Measurements from ENCODE around the gene RHCG.

Gene RHCG

GRCh38 chr15:89444241-89445225 lies 51.9 kb downstream of the RHCG start:
- Histone ChIP-seq H3K27me3 (ENCODE audit: control insufficient read depth in 3 of 3, insufficient read depth in 3 of 3, low read depth in 1 of 3, low read length in 3 of 3) (peaks cover 3 to 81% (median 45%) of the 10 kb centered on the region in 3 experiments), H3K4me3 (ENCODE audit: low read length in 2 of 2) (no peak overlapping the region), H3K27ac (replicated peaks; ENCODE audit: low read length) (no peak overlapping the region), H3K4me2 (ENCODE audit: insufficient read depth, low read length, poor library complexity, severe bottlenecking) (no peak overlapping the region), H3K9ac (ENCODE audit: low read depth, low read length, poor library complexity) (no peak overlapping the region), H3K14ac (ENCODE audit: low read length) (no peak overlapping the region), H2AFZ (ENCODE audit: low read length) (no peak overlapping the region), H3K4me1 (ENCODE audit: control insufficient read depth in 2 of 2, insufficient read depth in 1 of 2, low read depth in 1 of 2, low read length in 2 of 2) (peaks cover 2 to 25% of the 10 kb centered on the region in 2 donors), H3K79me1 (ENCODE audit: low read depth, low read length) (no peaks in the 10 kb centered on the region), H4K8ac (ENCODE audit: low read depth, low read length) (no peak overlapping the region), H3K23ac (ENCODE audit: low read depth, low read length, poor library complexity) (no peak overlapping the region), H3K9me3 (replicated peaks in 1 of 2; ENCODE audit: control insufficient read depth in 2 of 2, insufficient read depth in 1 of 2, low read depth in 1 of 2, low read length in 2 of 2) (no peaks in the 10 kb centered on the region), H3K18ac (ENCODE audit: low read length) (no peak overlapping the region), H2AK5ac (ENCODE audit: low read depth, low read length) (no peak overlapping the region), H2BK120ac (ENCODE audit: low read depth, low read length) (no peak overlapping the region), H3K4ac (ENCODE audit: low read length) (no peak overlapping the region), H4K91ac (ENCODE audit: low read depth, low read length, poor library complexity) (no peak overlapping the region), H3K36me3 (replicated peaks in 1 of 2; ENCODE audit: control insufficient read depth in 2 of 2, insufficient read depth in 2 of 2, low read length in 2 of 2) (no peaks in the 10 kb centered on the region), H2BK5ac (ENCODE audit: low read length) (no peak overlapping the region), H2BK12ac (ENCODE audit: low read length) (peak overlapping the region; percentile 44), H2BK15ac (ENCODE audit: low read length) (no peak overlapping the region)
- WGBS, 2 donors (ENCODE audit: extremely low coverage in 2 of 2, insufficient read length in 2 of 2, insufficient replicate concordance in 1 of 2) = no CpG with 5 or more reads among the region's 17 CpGs
- DNase-seq (ENCODE audit: low spot score) = peak; percentile 49

GRCh38 chr15:89443581-89443980 lies 52.8 kb downstream of the RHCG start:
- H3K4ac ChIP-seq (ENCODE audit: low read length) = no peak overlapping the region
- H3K27me3 ChIP-seq (ENCODE audit: control insufficient read depth in 3 of 3, insufficient read depth in 3 of 3, low read depth in 1 of 3, low read length in 3 of 3) = peaks cover 3 to 80% (median 44%) of the 10 kb centered on the region in 3 experiments
- DNase-seq (ENCODE audit: low spot score) = no peak
- H3K4me2 ChIP-seq (ENCODE audit: insufficient read depth, low read length, poor library complexity, severe bottlenecking) = no peak overlapping the region
- H2BK15ac ChIP-seq (ENCODE audit: low read length) = no peak overlapping the region
- no peak overlapping the region for H4K8ac ChIP-seq (ENCODE audit: low read depth, low read length)
- H2AFZ ChIP-seq (ENCODE audit: low read length) = no peak overlapping the region
- no peak overlapping the region for H3K27ac ChIP-seq (replicated peaks; ENCODE audit: low read length)
- no peaks in the 10 kb centered on the region for H3K9me3 ChIP-seq (replicated peaks in 1 of 2; ENCODE audit: control insufficient read depth in 2 of 2, insufficient read depth in 1 of 2, low read depth in 1 of 2, low read length in 2 of 2)
- H3K4me3 ChIP-seq (ENCODE audit: low read length in 2 of 2) = no peak overlapping the region
- no peak overlapping the region for H2BK120ac ChIP-seq (ENCODE audit: low read depth, low read length)
- H2AK5ac ChIP-seq (ENCODE audit: low read depth, low read length) = no peak overlapping the region
- no peak overlapping the region for H2BK5ac ChIP-seq (ENCODE audit: low read length)
- no peak overlapping the region for H3K9ac ChIP-seq (ENCODE audit: low read depth, low read length, poor library complexity)
- H3K36me3 ChIP-seq (replicated peaks in 1 of 2; ENCODE audit: control insufficient read depth in 2 of 2, insufficient read depth in 2 of 2, low read length in 2 of 2) = no peaks in the 10 kb centered on the region
- H2BK12ac ChIP-seq (ENCODE audit: low read length) = no peak overlapping the region
- no CpG with 5 or more reads among the region's 3 CpGs for WGBS, 2 donors (ENCODE audit: extremely low coverage in 2 of 2, insufficient read length in 2 of 2, insufficient replicate concordance in 1 of 2)
- no peak overlapping the region for H3K18ac ChIP-seq (ENCODE audit: low read length)
- no peak overlapping the region for H3K14ac ChIP-seq (ENCODE audit: low read length)
- peaks cover 0 to 18% of the 10 kb centered on the region in 2 donors for H3K4me1 ChIP-seq (ENCODE audit: control insufficient read depth in 2 of 2, insufficient read depth in 1 of 2, low read depth in 1 of 2, low read length in 2 of 2)
- H3K79me1 ChIP-seq (ENCODE audit: low read depth, low read length) = no peaks in the 10 kb centered on the region
- no peak overlapping the region for H4K91ac ChIP-seq (ENCODE audit: low read depth, low read length, poor library complexity)
- no peak overlapping the region for H3K23ac ChIP-seq (ENCODE audit: low read depth, low read length, poor library complexity)

DNA sequence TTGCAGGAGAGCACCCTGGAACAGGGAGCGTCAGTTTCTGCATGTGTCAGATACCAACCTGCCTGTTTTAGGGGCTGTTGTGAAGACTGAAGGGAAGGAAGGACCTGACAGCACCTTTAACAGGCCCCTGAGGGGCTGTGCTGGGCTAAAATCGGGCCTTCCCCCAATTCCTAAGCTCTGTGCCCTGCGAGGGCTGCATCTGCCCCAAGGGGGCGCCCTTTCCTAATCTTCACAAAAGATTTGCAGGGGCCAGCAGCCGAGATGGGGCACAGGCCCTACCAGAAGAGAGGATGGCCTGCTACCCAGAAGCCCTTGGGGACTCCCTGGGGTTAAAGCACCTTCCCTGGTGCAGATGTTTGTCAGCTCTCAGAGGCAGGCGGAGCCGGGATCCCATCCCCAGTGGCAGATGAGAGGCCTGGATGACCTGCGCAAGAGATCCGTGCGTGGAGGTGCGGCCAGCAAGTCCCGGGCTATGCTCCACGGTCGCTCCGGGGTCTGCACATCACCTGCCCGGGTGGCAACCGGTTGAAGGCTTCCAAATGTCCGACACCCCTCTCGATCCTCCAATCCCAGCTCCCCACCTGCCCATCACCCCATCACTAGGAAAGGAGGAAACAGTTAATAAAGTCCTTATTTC lies 53.6 kb downstream of the RHCG start:
- no CpG with 5 or more reads among the region's 19 CpGs for WGBS, 2 donors (ENCODE audit: extremely low coverage in 2 of 2, insufficient read length in 2 of 2, insufficient replicate concordance in 1 of 2)
- no peak overlapping the region for H2AFZ ChIP-seq (ENCODE audit: low read length)
- peaks cover 3 to 80% (median 43%) of the 10 kb centered on the region in 3 experiments for H3K27me3 ChIP-seq (ENCODE audit: control insufficient read depth in 3 of 3, insufficient read depth in 3 of 3, low read depth in 1 of 3, low read length in 3 of 3)
- no peak overlapping the region for H3K4ac ChIP-seq (ENCODE audit: low read length)
- H3K23ac ChIP-seq (ENCODE audit: low read depth, low read length, poor library complexity) = no peak overlapping the region
- H2BK120ac ChIP-seq (ENCODE audit: low read depth, low read length) = no peak overlapping the region
- no peak overlapping the region for H2BK12ac ChIP-seq (ENCODE audit: low read length)
- no peak overlapping the region for H4K8ac ChIP-seq (ENCODE audit: low read depth, low read length)
- H3K18ac ChIP-seq (ENCODE audit: low read length) = peak overlapping the region; percentile 11
- H3K4me2 ChIP-seq (ENCODE audit: insufficient read depth, low read length, poor library complexity, severe bottlenecking) = no peak overlapping the region
- no peak overlapping the region for H3K9ac ChIP-seq (ENCODE audit: low read depth, low read length, poor library complexity)
- H2AK5ac ChIP-seq (ENCODE audit: low read depth, low read length) = peak overlapping the region; percentile 59
- peak overlapping the region; percentile 33 for H2BK15ac ChIP-seq (ENCODE audit: low read length)
- no peak overlapping the region for H4K91ac ChIP-seq (ENCODE audit: low read depth, low read length, poor library complexity)
- H3K4me1 ChIP-seq (ENCODE audit: control insufficient read depth in 2 of 2, insufficient read depth in 1 of 2, low read depth in 1 of 2, low read length in 2 of 2) = peaks cover 0 to 16% of the 10 kb centered on the region in 2 donors
- no peak overlapping the region for H3K4me3 ChIP-seq (ENCODE audit: low read length in 2 of 2)
- H3K36me3 ChIP-seq (replicated peaks in 1 of 2; ENCODE audit: control insufficient read depth in 2 of 2, insufficient read depth in 2 of 2, low read length in 2 of 2) = no peaks in the 10 kb centered on the region
- peak; percentile 69 for DNase-seq (ENCODE audit: low spot score)
- no peak overlapping the region for H3K27ac ChIP-seq (replicated peaks; ENCODE audit: low read length)
- H2BK5ac ChIP-seq (ENCODE audit: low read length) = no peak overlapping the region
- no peak overlapping the region for H3K14ac ChIP-seq (ENCODE audit: low read length)
- no peaks in the 10 kb centered on the region for H3K9me3 ChIP-seq (replicated peaks in 1 of 2; ENCODE audit: control insufficient read depth in 2 of 2, insufficient read depth in 1 of 2, low read depth in 1 of 2, low read length in 2 of 2)
- H3K79me1 ChIP-seq (ENCODE audit: low read depth, low read length) = no peaks in the 10 kb centered on the region

DNA sequence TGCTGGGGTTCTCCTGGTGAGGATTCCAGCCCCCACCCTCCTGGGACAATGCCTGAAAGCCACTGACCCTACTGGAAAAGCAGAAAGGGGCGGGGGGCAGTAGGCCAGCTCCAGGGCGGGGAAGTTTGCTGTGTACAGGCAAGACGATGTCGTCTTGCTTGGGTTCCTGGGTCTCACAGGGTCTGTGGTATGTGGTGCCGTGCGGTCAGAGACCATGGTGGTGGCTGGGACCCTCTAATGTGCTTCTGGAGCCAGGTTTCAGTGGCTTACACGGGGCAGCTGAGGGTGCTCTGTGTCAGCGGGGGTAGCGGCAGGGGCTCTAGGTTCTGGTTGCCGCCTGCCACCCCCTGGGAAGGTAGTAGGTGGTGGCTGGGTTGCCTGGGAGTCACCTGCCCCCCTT lies 54.2 kb downstream of the RHCG start:
- Histone ChIP-seq H3K27ac (replicated peaks; ENCODE audit: low read length) (no peak overlapping the region), H2AFZ (ENCODE audit: low read length) (no peak overlapping the region), H3K18ac (ENCODE audit: low read length) (peak overlapping the region; percentile 11), H2AK5ac (ENCODE audit: low read depth, low read length) (peak overlapping the region; percentile 59), H3K36me3 (replicated peaks in 1 of 2; ENCODE audit: control insufficient read depth in 2 of 2, insufficient read depth in 2 of 2, low read length in 2 of 2) (no peaks in the 10 kb centered on the region), H2BK12ac (ENCODE audit: low read length) (no peak overlapping the region), H3K4me3 (ENCODE audit: low read length in 2 of 2) (no peak overlapping the region), H2BK5ac (ENCODE audit: low read length) (no peak overlapping the region), H2BK15ac (ENCODE audit: low read length) (peak overlapping the region; percentile 33), H3K79me1 (ENCODE audit: low read depth, low read length) (no peaks in the 10 kb centered on the region), H3K23ac (ENCODE audit: low read depth, low read length, poor library complexity) (no peak overlapping the region), H3K4me2 (ENCODE audit: insufficient read depth, low read length, poor library complexity, severe bottlenecking) (no peak overlapping the region), H3K9ac (ENCODE audit: low read depth, low read length, poor library complexity) (no peak overlapping the region), H3K9me3 (replicated peaks in 1 of 2; ENCODE audit: control insufficient read depth in 2 of 2, insufficient read depth in 1 of 2, low read depth in 1 of 2, low read length in 2 of 2) (no peaks in the 10 kb centered on the region), H3K14ac (ENCODE audit: low read length) (no peak overlapping the region), H4K91ac (ENCODE audit: low read depth, low read length, poor library complexity) (no peak overlapping the region), H3K27me3 (ENCODE audit: control insufficient read depth in 3 of 3, insufficient read depth in 3 of 3, low read depth in 1 of 3, low read length in 3 of 3) (peaks cover 3 to 79% (median 37%) of the 10 kb centered on the region in 3 experiments), H3K4ac (ENCODE audit: low read length) (no peak overlapping the region), H3K4me1 (ENCODE audit: control insufficient read depth in 2 of 2, insufficient read depth in 1 of 2, low read depth in 1 of 2, low read length in 2 of 2) (peaks cover 0 to 16% of the 10 kb centered on the region in 2 donors), H4K8ac (ENCODE audit: low read depth, low read length) (no peak overlapping the region), H2BK120ac (ENCODE audit: low read depth, low read length) (no peak overlapping the region)
- DNase-seq (ENCODE audit: low spot score) = no peak
- no CpG with 5 or more reads among the region's 10 CpGs for WGBS, 2 donors (ENCODE audit: extremely low coverage in 2 of 2, insufficient read length in 2 of 2, insufficient replicate concordance in 1 of 2)
